Gastrocnemius medialis (tissue), 4 donors: ENCODE data around the gene CGRRF1. TPM values are rescaled to one million over a fixed set of nuclear protein-coding genes. Genes with fewer than 3 reads are reported as not detected.
A peak's percentile ranks its signal among the peaks of the same experiment; 100 is the strongest.

Source experiments
- ATAC-seq, 2 donors: fragments of 150-250 bp; one replicate each; pipeline ENCODE4 v1.9.1; 2016
- DNase-seq, 2 donors: peaks; one replicate each; pipeline ENCODE4 v3.0.0-alpha.2; 2019
- H3K27ac ChIP-seq, 4 donors: fragments of 200-600 bp; sonication (generic); 1 replicate in 1 of 4; 2 replicates in 3 of 4; pipeline ENCODE4 v1.5.1; 2016 to 2018; ENCODE audit warnings: mild to moderate bottlenecking in 2 of 4, moderate library complexity in 1 of 4
- H3K27me3 ChIP-seq, 3 donors: fragments of 200-600 bp; sonication (generic) in 2 of 3; 1 replicate in 1 of 3; 2 replicates in 2 of 3; pipeline versions ENCODE4 v1.5.1 to v1.6.0; 2016 to 2019; ENCODE audit warnings: mild to moderate bottlenecking in 1 of 3, moderate library complexity in 1 of 3
- H3K36me3 ChIP-seq, 2 donors: fragments of 200-600 bp; sonication (generic) in 1 of 2; one replicate each; pipeline ENCODE4 v1.5.1; 2017 to 2018
- H3K4me1 ChIP-seq, 2 donors: fragments of 200-600 bp; sonication (generic) in 1 of 2; one replicate each; pipeline ENCODE4 v1.5.1; 2016 to 2017; ENCODE audit warnings: mild to moderate bottlenecking in 2 of 2
- H3K4me3 ChIP-seq, 4 donors: fragments of 200-600 bp; sonication (generic) in 3 of 4; 1 replicate in 1 of 4; 2 replicates in 3 of 4; pipeline ENCODE4 v1.5.1; 2016 to 2019; ENCODE audit warnings: mild to moderate bottlenecking in 2 of 4
- H3K9me3 ChIP-seq, 3 donors: fragments of 200-600 bp; sonication (generic) in 2 of 3; 1 replicate in 1 of 3; 2 replicates in 2 of 3; pipeline ENCODE4 v1.5.1; 2016 to 2019
- CTCF ChIP-seq, 5 experiments: fragments of 450-650 bp in 3 of 5; fragments of 200-600 bp in 2 of 5; sonication (generic) in 2 of 5; IDR thresholded peaks in 4 of 5; conservative IDR thresholded peaks in 1 of 5; 1 replicate in 4 of 5; 2 replicates in 1 of 5; pipeline ENCODE4 v1.5.1; 2016 to 2019; ENCODE audit warnings: antibody characterized with exemption in 5 of 5, mild to moderate bottlenecking in 3 of 5, moderate library complexity in 3 of 5
- POLR2A ChIP-seq, 2 donors: fragments of 450-650 bp; IDR thresholded peaks; one replicate each; pipeline ENCODE4 v1.6.1; 2017; ENCODE audit warnings: antibody characterized with exemption in 2 of 2, mild to moderate bottlenecking in 2 of 2, moderate library complexity in 2 of 2
- in situ Hi-C, 4 donors: fragments of 200-750 bp; cut with MboI; loops; one replicate each; pipeline versions ENCODE4 v1.15.0 to v1.8.0; 2017; ENCODE audit warnings: low sequenced_read_pairs in 4 of 4
- intact Hi-C: fragments of 100-400 bp; cut with DNase I; formaldehyde crosslinking; loops from one replicate; pipeline ENCODE4 v1.15.1; 2023; ENCODE audit warnings: low total_unique reads
- total RNA-seq, 4 donors: library from RNA; depleted of rRNA; stranded (reverse); fragments of >200 nt; gene quantifications; one replicate each; pipeline versions ENCODE4 v1.1.0 to v1.2.3, GENCODE V29; 2016

The CGRRF1 gene
- total RNA-seq, 4 donors from 2014 or later: 13.7 to 27.0 (median 20.7) TPM

GRCh38 chr14:54565785-54566409 is 56.2 kb downstream of the CGRRF1 start:
- peaks cover 31 to 38% of the 10 kb centered on the region in 2 donors for H3K4me1 ChIP-seq
- H3K36me3 ChIP-seq: no peaks in the 10 kb centered on the region
- in situ Hi-C loops: loop anchor here in 3 of 4 donors (5.0 to 10.0 kb wide), 2 partner anchors 126 to 209 kb away; no protein-coding TSS in a partner anchor
- DNase-seq: peak; percentile 92 to 97
- peak; percentile 53 to 63 for ATAC-seq
- intact Hi-C loops: loop anchor here (1.0 to 10.0 kb wide), 4 partner anchors 121 to 329 kb away; no protein-coding TSS in a partner anchor
- peak overlapping the region; percentile 97 to 100 (median 99) for H3K27ac ChIP-seq
- H3K4me3 ChIP-seq: peak overlapping the region; percentile 67 to 89 (median 81)
- H3K9me3 ChIP-seq: no peaks in the 10 kb centered on the region
- TF ChIP-seq CTCF (IDR thresholded peaks at IDR 0.05 in 4 of 5, conservative IDR thresholded peaks at IDR 0.05 in 1 of 5) (no peak), POLR2A (IDR thresholded peaks at IDR 0.05) (peak; percentile 94 to 96)
- H3K27me3 ChIP-seq: no peaks in the 10 kb centered on the region

GRCh38 chr14:54566410-54567223 is 56.9 kb downstream of the CGRRF1 start, which contains the start of gene SAMD4A:
TSS of gene SAMD4A (plus strand) at chr14:54567128. CDS start at chr14:54567917, 789 bp downstream.
- Histone ChIP-seq H3K9me3 (no peaks in the 10 kb centered on the region), H3K36me3 (no peaks in the 10 kb centered on the region), H3K27me3 (no peaks in the 10 kb centered on the region), H3K4me3 (peak within 1 kb of the TSS; percentile 67 to 89 (median 81)), H3K27ac (peak within 1 kb of the TSS; percentile 97 to 100 (median 99)), H3K4me1 (peaks cover 37 to 45% of the 10 kb centered on the region in 2 donors)
- DNase-seq (peak; percentile 82 to 85), ATAC-seq (peak; percentile 38 to 53)
- in situ Hi-C loops: loop anchor here in 3 of 4 donors (5.0 to 10.0 kb wide), 2 partner anchors 126 to 208 kb away; no protein-coding TSS in a partner anchor
- intact Hi-C loops: loop anchor here (1.0 to 10.0 kb wide), 3 partner anchors 125 to 328 kb away; no protein-coding TSS in a partner anchor
- TF ChIP-seq CTCF (IDR thresholded peaks at IDR 0.05 in 4 of 5, conservative IDR thresholded peaks at IDR 0.05 in 1 of 5): peak; percentile 42 to 54 (median 51)
- TF ChIP-seq POLR2A (IDR thresholded peaks at IDR 0.05): peak; percentile 79 to 83

- Histone ChIP-seq H3K36me3 (peaks cover 0 to 2% of the 10 kb centered on the region in 2 donors), H3K4me1 (peaks cover 37 to 49% of the 10 kb centered on the region in 2 donors), H3K9me3 (no peaks in the 10 kb centered on the region), H3K27me3 (no peaks in the 10 kb centered on the region), H3K27ac (peak overlapping the region; percentile 97 to 100 (median 99)), H3K4me3 (peak overlapping the region; percentile 67 to 89 (median 81))
- DNase-seq (no peak), ATAC-seq (no peak)
- intact Hi-C loops (loop anchor here (1.0 to 10.0 kb wide), 3 partner anchors 124 to 328 kb away; no protein-coding TSS in a partner anchor), in situ Hi-C loops (loop anchor here in 3 of 4 donors (5.0 to 10.0 kb wide), 2 partner anchors 125 to 208 kb away; no protein-coding TSS in a partner anchor)
- TF ChIP-seq POLR2A (IDR thresholded peaks at IDR 0.05) (no peak), CTCF (IDR thresholded peaks at IDR 0.05 in 4 of 5, conservative IDR thresholded peaks at IDR 0.05 in 1 of 5) (no peak)
Measured at GRCh38 chr14:54567224-54567638, 57.5 kb downstream of the CGRRF1 start.
